ENCODE results near the gene ATE1.

Gene ATE1

GRCh38 chr10:121854809-121855445, 72.9 kb downstream of the ATE1 start:
- Histone ChIP-seq H3K36me3 (ENCODE audit: control insufficient read depth, insufficient read depth, low read length) (peaks cover 3% of the 10 kb centered on the region), H3K27me3 (ENCODE audit: control insufficient read depth, insufficient read depth, low read length) (no peaks in the 10 kb centered on the region), H3K27ac (ENCODE audit: low read depth, low read length) (no peak overlapping the region), H3K4me3 (ENCODE audit: low read length) (no peak overlapping the region), H3K4me1 (ENCODE audit: control insufficient read depth, insufficient read depth, low read length) (no peaks in the 10 kb centered on the region), H3K9ac (ENCODE audit: low read length) (no peak overlapping the region)

- no peak overlapping the region for H3K27ac ChIP-seq (ENCODE audit: low read depth, low read length)
- H3K4me3 ChIP-seq (ENCODE audit: low read length), result no peak overlapping the region
- H3K9ac ChIP-seq (ENCODE audit: low read length), result no peak overlapping the region
- H3K27me3 ChIP-seq (ENCODE audit: control insufficient read depth, insufficient read depth, low read length), result no peaks in the 10 kb centered on the region
- peaks cover 3% of the 10 kb centered on the region for H3K36me3 ChIP-seq (ENCODE audit: control insufficient read depth, insufficient read depth, low read length)
- H3K4me1 ChIP-seq (ENCODE audit: control insufficient read depth, insufficient read depth, low read length), result no peaks in the 10 kb centered on the region
These were observed 73.9 kb downstream of the ATE1 start for GRCh38 chr10:121853950-121854349.

- Histone ChIP-seq H3K9ac (ENCODE audit: low read length) (no peak overlapping the region), H3K36me3 (ENCODE audit: control insufficient read depth, insufficient read depth, low read length) (peaks cover 3% of the 10 kb centered on the region), H3K27ac (ENCODE audit: low read depth, low read length) (no peak overlapping the region), H3K27me3 (ENCODE audit: control insufficient read depth, insufficient read depth, low read length) (no peaks in the 10 kb centered on the region), H3K4me1 (ENCODE audit: control insufficient read depth, insufficient read depth, low read length) (no peaks in the 10 kb centered on the region), H3K4me3 (ENCODE audit: low read length) (no peak overlapping the region)
These were observed 76.0 kb downstream of the ATE1 start for GRCh38 chr10:121851786-121852185.

- no peaks in the 10 kb centered on the region for H3K27me3 ChIP-seq (ENCODE audit: control insufficient read depth, insufficient read depth, low read length)
- H3K36me3 ChIP-seq (ENCODE audit: control insufficient read depth, insufficient read depth, low read length), result peaks cover 3% of the 10 kb centered on the region
- H3K4me1 ChIP-seq (ENCODE audit: control insufficient read depth, insufficient read depth, low read length), result no peaks in the 10 kb centered on the region
- no peak overlapping the region for H3K27ac ChIP-seq (ENCODE audit: low read depth, low read length)
- H3K4me3 ChIP-seq (ENCODE audit: low read length), result no peak overlapping the region
- H3K9ac ChIP-seq (ENCODE audit: low read length), result no peak overlapping the region
These were observed 79.7 kb downstream of the ATE1 start for GRCh38 chr10:121848082-121848481.

- no peak overlapping the region for H3K9ac ChIP-seq (ENCODE audit: low read length)
- no peak overlapping the region for H3K4me3 ChIP-seq (ENCODE audit: low read length)
- H3K36me3 ChIP-seq (ENCODE audit: control insufficient read depth, insufficient read depth, low read length), result peaks cover 3% of the 10 kb centered on the region
- H3K4me1 ChIP-seq (ENCODE audit: control insufficient read depth, insufficient read depth, low read length), result no peaks in the 10 kb centered on the region
- no peak overlapping the region for H3K27ac ChIP-seq (ENCODE audit: low read depth, low read length)
- H3K27me3 ChIP-seq (ENCODE audit: control insufficient read depth, insufficient read depth, low read length), result no peaks in the 10 kb centered on the region
These were observed 81.3 kb downstream of the ATE1 start for GRCh38 chr10:121846555-121846954.

- H3K27me3 ChIP-seq (ENCODE audit: control insufficient read depth, insufficient read depth, low read length), result no peaks in the 10 kb centered on the region
- H3K36me3 ChIP-seq (ENCODE audit: control insufficient read depth, insufficient read depth, low read length), result no peaks in the 10 kb centered on the region
- H3K27ac ChIP-seq (ENCODE audit: low read depth, low read length), result no peak overlapping the region
- no peak overlapping the region for H3K4me3 ChIP-seq (ENCODE audit: low read length)
- no peak overlapping the region for H3K9ac ChIP-seq (ENCODE audit: low read length)
- no peaks in the 10 kb centered on the region for H3K4me1 ChIP-seq (ENCODE audit: control insufficient read depth, insufficient read depth, low read length)
These were observed 82.6 kb downstream of the ATE1 start for GRCh38 chr10:121845044-121845784.

- Histone ChIP-seq H3K4me3 (ENCODE audit: low read length) (no peak overlapping the region), H3K27ac (ENCODE audit: low read depth, low read length) (no peak overlapping the region), H3K9ac (ENCODE audit: low read length) (no peak overlapping the region), H3K4me1 (ENCODE audit: control insufficient read depth, insufficient read depth, low read length) (no peaks in the 10 kb centered on the region), H3K36me3 (ENCODE audit: control insufficient read depth, insufficient read depth, low read length) (no peaks in the 10 kb centered on the region), H3K27me3 (ENCODE audit: control insufficient read depth, insufficient read depth, low read length) (no peaks in the 10 kb centered on the region)
These were observed 83.3 kb downstream of the ATE1 start for GRCh38 chr10:121844537-121844936.

GRCh38 chr10:121843379-121843778, 84.5 kb downstream of the ATE1 start:
- no peaks in the 10 kb centered on the region for H3K27me3 ChIP-seq (ENCODE audit: control insufficient read depth, insufficient read depth, low read length)

GRCh38 chr10:121841862-121842261, 86.0 kb downstream of the ATE1 start:
- no peak overlapping the region for H3K27ac ChIP-seq (ENCODE audit: low read depth, low read length)

More at GRCh38 chr10:121843379-121843778, 84.5 kb downstream of the ATE1 start:
- Histone ChIP-seq H3K36me3 (ENCODE audit: control insufficient read depth, insufficient read depth, low read length) (no peaks in the 10 kb centered on the region), H3K9ac (ENCODE audit: low read length) (no peak overlapping the region), H3K4me3 (ENCODE audit: low read length) (no peak overlapping the region), H3K4me1 (ENCODE audit: control insufficient read depth, insufficient read depth, low read length) (no peaks in the 10 kb centered on the region), H3K27ac (ENCODE audit: low read depth, low read length) (no peak overlapping the region)

GRCh38 chr10:121838931-121839330, 88.9 kb downstream of the ATE1 start:
- H3K4me3 ChIP-seq (ENCODE audit: low read length), result no peak overlapping the region
- H3K27ac ChIP-seq (ENCODE audit: low read depth, low read length), result no peak overlapping the region
- H3K27me3 ChIP-seq (ENCODE audit: control insufficient read depth, insufficient read depth, low read length), result no peaks in the 10 kb centered on the region
- H3K36me3 ChIP-seq (ENCODE audit: control insufficient read depth, insufficient read depth, low read length), result no peaks in the 10 kb centered on the region
- H3K9ac ChIP-seq (ENCODE audit: low read length), result no peak overlapping the region
- H3K4me1 ChIP-seq (ENCODE audit: control insufficient read depth, insufficient read depth, low read length), result no peaks in the 10 kb centered on the region

More at GRCh38 chr10:121841862-121842261, 86.0 kb downstream of the ATE1 start:
- Histone ChIP-seq H3K4me3 (ENCODE audit: low read length) (no peak overlapping the region), H3K36me3 (ENCODE audit: control insufficient read depth, insufficient read depth, low read length) (no peaks in the 10 kb centered on the region), H3K27me3 (ENCODE audit: control insufficient read depth, insufficient read depth, low read length) (no peaks in the 10 kb centered on the region), H3K4me1 (ENCODE audit: control insufficient read depth, insufficient read depth, low read length) (no peaks in the 10 kb centered on the region), H3K9ac (ENCODE audit: low read length) (no peak overlapping the region)

GRCh38 chr10:121838149-121838548, 89.7 kb downstream of the ATE1 start:
- Histone ChIP-seq H3K27ac (ENCODE audit: low read depth, low read length) (no peak overlapping the region), H3K36me3 (ENCODE audit: control insufficient read depth, insufficient read depth, low read length) (no peaks in the 10 kb centered on the region), H3K27me3 (ENCODE audit: control insufficient read depth, insufficient read depth, low read length) (no peaks in the 10 kb centered on the region), H3K9ac (ENCODE audit: low read length) (no peak overlapping the region), H3K4me1 (ENCODE audit: control insufficient read depth, insufficient read depth, low read length) (no peaks in the 10 kb centered on the region), H3K4me3 (ENCODE audit: low read length) (no peak overlapping the region)

GRCh38 chr10:121836171-121836570, 91.7 kb downstream of the ATE1 start:
- Histone ChIP-seq H3K4me1 (ENCODE audit: control insufficient read depth, insufficient read depth, low read length) (no peaks in the 10 kb centered on the region), H3K4me3 (ENCODE audit: low read length) (no peak overlapping the region), H3K27me3 (ENCODE audit: control insufficient read depth, insufficient read depth, low read length) (no peaks in the 10 kb centered on the region), H3K36me3 (ENCODE audit: control insufficient read depth, insufficient read depth, low read length) (no peaks in the 10 kb centered on the region), H3K27ac (ENCODE audit: low read depth, low read length) (no peak overlapping the region), H3K9ac (ENCODE audit: low read length) (no peak overlapping the region)

GRCh38 chr10:121835376-121835775, 92.5 kb downstream of the ATE1 start:
- Histone ChIP-seq H3K4me1 (ENCODE audit: control insufficient read depth, insufficient read depth, low read length) (no peaks in the 10 kb centered on the region), H3K27ac (ENCODE audit: low read depth, low read length) (no peak overlapping the region), H3K4me3 (ENCODE audit: low read length) (no peak overlapping the region), H3K36me3 (ENCODE audit: control insufficient read depth, insufficient read depth, low read length) (no peaks in the 10 kb centered on the region), H3K27me3 (ENCODE audit: control insufficient read depth, insufficient read depth, low read length) (no peaks in the 10 kb centered on the region), H3K9ac (ENCODE audit: low read length) (no peak overlapping the region)

All from rectal smooth muscle tissue (tissue), 1 donor.